HCT116 (cell line): ENCODE data around the gene TMEM94.
A peak's percentile ranks its signal among the peaks of the same experiment; 100 is the strongest.

Experiments used
- CBX3 ChIP-seq: IDR thresholded peaks from 2 replicates; pipeline ENCODE4 v1.6.1; 2012; ENCODE audit warnings: low read depth
- CTCF ChIP-seq, 3 experiments: fragments of 200-600 bp in 1 of 3; sonication (generic) in 1 of 3; IDR thresholded peaks in 2 of 3; conservative IDR thresholded peaks in 1 of 3; 2 replicates each; pipeline ENCODE4 v1.5.1; 2012 to 2017; ENCODE audit warnings: low read depth in 2 of 3, low read length in 2 of 3, antibody characterized with exemption in 1 of 3, borderline replicate concordance in 1 of 3, control low read depth in 1 of 3, mild to moderate bottlenecking in 1 of 3, mixed read lengths in 1 of 3, mixed run types in 1 of 3, moderate library complexity in 1 of 3; ENCODE audit not compliant: insufficient read depth in 1 of 3
- MAX ChIP-seq: IDR thresholded peaks from 2 replicates; pipeline ENCODE4 v1.6.1; 2012
- POLR2AphosphoS5 ChIP-seq: IDR thresholded peaks from 2 replicates; pipeline ENCODE4 v1.6.1; 2011; ENCODE audit warnings: mild to moderate bottlenecking, low read depth, low read length, moderate library complexity
- RAD21 ChIP-seq: IDR thresholded peaks from 2 replicates; pipeline ENCODE4 v1.6.1; 2012; ENCODE audit warnings: low read depth, mild to moderate bottlenecking

GRCh38 chr17:75456417-75457046, at the start of gene TMEM94:
- TF ChIP-seq CTCF (IDR thresholded peaks at IDR 0.05 in 2 of 3, conservative IDR thresholded peaks at IDR 0.05 in 1 of 3; ENCODE audit: borderline replicate concordance in 1 of 3, insufficient read depth in 1 of 3, low read depth in 2 of 3, low read length in 2 of 3) (no peak), POLR2AphosphoS5 (peak; percentile 43; the same call in 1 of the 2 replicates), MAX (no peak), RAD21 (no peak), CBX3 (no peak; the same call in 1 of the 2 replicates)
